NCI-H526 treated with DMSO at 0.1 percent for 48 hours (cell line): ENCODE measurements around the gene LGALS1.

Source experiments
- DNase-seq: peaks from one replicate; lab custom pipeline; 2025; lab: John Stamatoyannopoulos, UW

The LGALS1 gene

DNA sequence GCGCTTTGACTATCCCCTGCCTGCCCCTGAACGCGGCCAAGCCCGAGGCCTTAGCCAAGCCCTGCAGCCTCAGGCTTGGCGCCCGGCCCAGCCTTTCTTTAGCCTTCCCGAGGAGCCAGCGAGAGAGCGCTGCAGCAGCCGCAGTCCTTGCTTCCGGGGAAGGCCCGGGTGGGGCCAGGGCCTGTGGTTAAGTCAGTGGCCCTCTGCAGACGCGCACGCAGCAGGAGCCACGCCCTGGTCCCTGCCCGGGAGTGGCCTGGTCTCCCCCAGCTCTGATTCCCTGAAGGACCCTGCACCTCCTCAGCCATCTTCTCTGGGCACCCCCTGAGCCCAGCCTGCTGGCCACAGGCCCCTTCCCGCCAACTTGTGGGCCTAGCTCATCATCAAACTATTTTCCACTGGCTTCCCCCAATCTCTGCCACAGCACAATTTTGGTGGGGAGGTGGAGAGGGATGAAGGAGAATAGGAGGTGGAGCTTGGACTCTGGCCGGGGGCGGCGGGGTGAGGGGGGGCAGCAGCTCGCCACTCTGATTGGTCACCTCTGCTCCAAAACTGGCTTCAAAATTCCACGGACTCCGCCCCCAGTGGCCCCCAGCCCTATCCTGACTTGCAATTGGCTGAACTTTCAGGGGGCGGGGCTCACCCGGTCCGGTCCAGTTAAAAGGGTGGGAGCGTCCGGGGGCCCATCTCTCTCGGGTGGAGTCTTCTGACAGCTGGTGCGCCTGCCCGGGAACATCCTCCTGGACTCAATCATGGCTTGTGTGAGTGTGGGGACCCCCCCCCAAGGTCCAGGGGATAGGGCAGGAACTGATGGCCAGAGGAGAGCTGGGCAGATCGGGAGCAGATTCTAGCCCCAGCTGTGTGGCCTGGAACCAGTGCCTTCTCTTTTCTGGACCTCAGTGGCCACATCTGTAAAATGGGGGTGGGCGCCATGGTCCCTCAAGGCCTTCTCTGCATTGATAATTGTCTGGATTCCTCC lies at the start of gene LGALS1:
TSS of gene LGALS1 (plus strand) at position 686 of the 979 bp plus-strand sequence. CDS start at position 753, 67 bp downstream.
- DNase-seq = no peak

DNA sequence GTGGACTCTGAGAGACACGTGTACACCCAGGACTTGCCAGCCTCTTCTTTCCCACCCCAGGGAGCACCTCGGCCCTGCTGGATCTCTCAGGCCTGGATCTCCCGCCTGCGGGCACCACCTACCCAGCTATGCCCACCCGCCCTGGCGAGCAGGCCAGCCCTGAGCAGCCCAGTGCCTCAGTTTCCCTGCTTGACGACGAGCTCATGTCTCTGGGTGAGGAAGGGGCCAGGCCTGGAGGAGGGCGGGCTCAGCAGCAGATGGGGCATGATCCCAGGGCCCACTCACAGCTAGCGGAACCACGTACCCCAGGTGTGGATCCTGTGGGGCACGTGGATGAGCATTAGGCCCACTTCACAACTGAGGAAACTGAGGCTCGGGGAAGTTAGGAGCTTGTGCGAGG lies 49.7 kb upstream of the LGALS1 start:
- DNase-seq = no peak

GRCh38 chr22:37626144-37626543 lies 49.3 kb upstream of the LGALS1 start:
- no peak for DNase-seq

DNA sequence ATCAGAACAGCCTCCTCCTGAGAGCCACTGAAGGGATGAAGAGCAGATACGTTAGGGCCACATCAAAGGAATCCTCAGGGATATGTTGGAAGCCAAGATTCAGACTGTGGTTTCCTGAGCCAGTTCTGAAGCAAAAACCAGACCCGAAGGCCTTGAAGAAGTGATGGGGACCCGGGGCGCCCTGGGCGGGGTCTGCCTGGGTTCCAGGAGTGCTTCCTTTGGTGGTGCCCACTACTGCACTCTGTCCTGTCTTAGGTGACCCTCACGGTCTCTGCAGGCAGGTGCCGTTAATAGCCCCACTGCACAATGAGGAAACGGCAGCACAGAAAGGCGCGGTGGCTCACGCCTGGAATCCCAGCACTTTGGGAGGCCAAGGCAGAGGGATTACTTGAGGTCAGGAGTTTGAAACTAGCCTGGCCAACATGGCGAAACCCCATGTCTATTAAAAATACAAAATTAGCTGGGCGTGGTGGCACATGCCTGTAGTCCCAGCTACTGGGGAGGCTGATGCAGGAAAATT lies 48.8 kb upstream of the LGALS1 start:
- DNase-seq = no peak

- DNase-seq = no peak
Measured at GRCh38 chr22:37627121-37627520, 48.3 kb upstream of the LGALS1 start.

GRCh38 chr22:37627545-37627944 lies 47.9 kb upstream of the LGALS1 start:
- no peak for DNase-seq

DNA sequence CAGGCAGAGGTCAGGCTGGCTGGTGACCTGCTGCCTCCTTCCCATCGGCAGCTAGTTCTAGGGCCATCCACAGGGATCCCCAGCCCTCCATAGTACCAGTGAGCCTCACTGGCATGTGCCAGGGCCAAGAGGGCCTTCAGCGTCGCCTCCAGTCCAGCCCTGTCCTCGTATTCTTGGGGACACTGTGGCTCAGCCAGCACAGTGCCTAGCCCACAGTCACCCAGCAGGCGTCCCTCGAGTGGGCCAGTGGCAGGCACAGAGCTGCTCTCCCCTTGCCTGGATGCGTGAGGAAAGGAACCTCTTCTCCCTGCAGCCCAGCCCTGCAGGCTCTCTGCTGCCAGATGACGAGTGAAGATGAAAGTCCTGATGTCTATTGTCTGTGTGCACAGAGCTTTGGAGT lies 46.6 kb upstream of the LGALS1 start:
- DNase-seq = no peak

DNA sequence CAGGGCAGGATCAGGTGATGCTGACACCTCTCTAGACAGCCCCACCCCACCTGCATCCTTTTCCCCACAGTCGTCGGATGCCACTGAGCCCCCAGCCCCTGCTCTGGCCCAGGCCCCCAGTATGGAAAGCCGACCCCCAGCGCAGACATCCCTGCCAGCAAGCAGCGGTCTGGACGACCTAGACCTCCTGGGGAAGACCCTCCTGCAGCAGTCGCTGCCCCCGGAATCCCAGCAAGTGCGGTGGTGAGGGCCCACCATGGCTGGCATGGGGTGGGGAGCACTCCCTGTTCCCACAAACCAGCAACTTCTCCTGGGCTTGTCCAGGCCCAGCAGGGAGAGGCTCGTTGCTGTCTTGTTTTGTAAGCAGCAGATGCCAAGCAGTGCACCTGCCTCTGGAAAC lies 45.5 kb upstream of the LGALS1 start:
- DNase-seq = no peak

DNA sequence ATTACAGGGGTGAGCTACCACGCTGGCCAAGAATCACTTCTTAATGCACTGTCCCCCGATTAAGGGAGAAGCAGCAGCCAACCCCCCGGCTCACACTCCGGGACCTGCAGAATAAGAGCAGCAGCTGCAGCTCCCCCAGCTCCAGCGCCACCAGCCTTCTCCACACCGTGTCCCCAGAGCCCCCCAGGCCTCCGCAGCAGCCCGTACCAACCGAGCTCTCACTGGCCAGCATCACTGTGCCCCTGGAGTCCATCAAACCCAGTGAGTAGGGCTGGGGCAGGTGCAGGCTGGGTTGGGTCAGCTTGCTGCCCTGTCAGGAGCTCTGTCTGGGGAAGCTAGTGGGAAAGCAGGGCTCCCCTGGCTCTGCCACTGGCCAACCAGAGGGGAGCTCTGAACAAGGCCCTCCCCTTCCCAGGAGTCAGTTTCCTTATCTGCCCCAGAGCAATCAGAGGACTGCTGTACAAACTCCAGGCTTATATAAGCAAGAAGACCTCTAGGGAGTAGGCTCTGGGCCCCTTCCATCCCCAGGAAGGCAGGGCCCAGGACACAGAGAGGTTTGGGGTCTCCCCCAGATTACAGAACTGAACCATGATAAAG lies 44.5 kb upstream of the LGALS1 start:
- DNase-seq = no peak

GRCh38 chr22:37631448-37632173 lies 43.8 kb upstream of the LGALS1 start:
- DNase-seq = no peak

GRCh38 chr22:37632174-37633088 lies 43.0 kb upstream of the LGALS1 start:
- DNase-seq = no peak

GRCh38 chr22:37633089-37633624 lies 42.3 kb upstream of the LGALS1 start:
- DNase-seq = no peak

DNA sequence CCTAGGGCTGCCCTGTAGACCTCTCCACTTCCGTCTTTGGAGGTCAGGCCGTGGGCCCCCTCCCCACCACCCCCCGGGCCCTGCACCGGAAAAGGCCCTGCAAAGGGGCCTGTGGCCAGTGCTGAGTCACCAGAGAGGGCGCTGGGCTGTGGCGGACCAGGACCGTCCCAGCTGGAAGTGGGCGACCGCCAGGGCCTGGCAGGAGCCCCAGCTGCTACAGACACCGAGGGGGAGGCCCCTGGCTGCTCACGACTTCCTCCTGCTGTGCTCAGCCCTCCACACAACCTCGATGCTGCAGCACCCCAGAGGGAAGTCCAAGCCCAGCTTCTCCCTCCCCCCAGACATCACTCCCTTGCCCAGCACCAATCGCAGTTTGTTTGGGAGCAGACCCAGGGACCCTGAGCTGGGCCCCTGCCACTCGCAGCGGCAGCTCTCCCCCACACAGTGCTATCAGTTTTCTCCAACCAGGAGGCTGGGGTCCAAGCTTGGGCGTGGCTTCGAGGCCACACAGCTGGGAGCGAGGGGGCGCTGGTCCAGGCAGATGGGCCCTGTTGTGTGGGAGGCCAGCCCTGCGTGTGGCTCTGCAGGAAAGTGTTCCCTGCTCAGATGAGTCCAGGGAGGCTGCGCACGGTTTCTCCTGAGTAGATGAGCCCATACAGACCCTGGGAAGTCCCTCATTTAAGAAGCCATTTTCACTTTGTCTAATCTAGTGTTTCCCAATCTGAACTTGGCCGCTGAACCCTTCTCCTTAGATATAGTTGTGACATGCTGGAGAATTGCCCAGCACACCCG lies 41.6 kb upstream of the LGALS1 start:
- DNase-seq = no peak

- no peak for DNase-seq
Measured at GRCh38 chr22:37634417-37634924, 41.0 kb upstream of the LGALS1 start.

GRCh38 chr22:37635157-37635556 lies 40.3 kb upstream of the LGALS1 start:
- no peak for DNase-seq

GRCh38 chr22:37636186-37636948 lies 39.1 kb upstream of the LGALS1 start:
- DNase-seq = no peak

DNA sequence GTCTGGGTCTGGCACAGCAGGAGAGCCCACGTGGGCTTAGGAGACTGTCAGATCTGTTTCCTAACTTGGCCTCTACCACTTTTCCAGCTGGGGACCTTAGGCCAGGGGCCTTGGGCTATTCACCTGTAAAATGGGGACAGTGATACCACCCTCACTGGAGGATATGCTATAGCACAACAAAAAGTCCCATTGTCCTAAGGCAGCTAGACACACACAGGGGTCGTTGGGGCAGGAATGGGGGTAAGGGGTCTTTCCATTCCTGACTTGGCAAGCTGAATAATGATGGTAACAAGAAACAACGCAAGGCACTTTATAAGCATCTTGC lies 38.5 kb upstream of the LGALS1 start:
- no peak for DNase-seq

- no peak for DNase-seq
Measured at GRCh38 chr22:37638391-37639069, 36.9 kb upstream of the LGALS1 start.
